Measurements from ENCODE around the gene NPAS3.
A peak's percentile ranks its signal among the peaks of the same experiment; 100 is the strongest.

The NPAS3 gene

DNA sequence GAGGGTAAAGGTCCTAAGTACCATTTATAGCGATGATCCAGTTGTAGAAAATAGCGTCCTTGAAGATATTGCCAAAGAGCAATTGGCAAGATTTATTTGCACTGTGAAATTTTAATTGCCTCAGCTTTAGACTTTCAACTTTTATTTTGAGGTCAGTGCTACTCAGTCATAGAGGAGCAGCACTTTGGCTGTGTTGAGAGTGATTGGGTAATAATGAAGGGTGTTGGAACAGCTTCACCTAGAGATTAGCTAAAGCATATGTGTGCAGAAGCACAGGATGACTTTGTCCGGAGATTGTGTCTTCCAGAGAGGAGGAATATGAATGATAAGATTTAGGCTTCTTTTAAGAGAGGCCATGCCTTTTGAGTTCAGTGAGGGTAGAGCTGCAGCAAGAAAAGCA lies 164.8 kb downstream of the NPAS3 start (continued):
- TF ChIP-seq, protein P1, sequence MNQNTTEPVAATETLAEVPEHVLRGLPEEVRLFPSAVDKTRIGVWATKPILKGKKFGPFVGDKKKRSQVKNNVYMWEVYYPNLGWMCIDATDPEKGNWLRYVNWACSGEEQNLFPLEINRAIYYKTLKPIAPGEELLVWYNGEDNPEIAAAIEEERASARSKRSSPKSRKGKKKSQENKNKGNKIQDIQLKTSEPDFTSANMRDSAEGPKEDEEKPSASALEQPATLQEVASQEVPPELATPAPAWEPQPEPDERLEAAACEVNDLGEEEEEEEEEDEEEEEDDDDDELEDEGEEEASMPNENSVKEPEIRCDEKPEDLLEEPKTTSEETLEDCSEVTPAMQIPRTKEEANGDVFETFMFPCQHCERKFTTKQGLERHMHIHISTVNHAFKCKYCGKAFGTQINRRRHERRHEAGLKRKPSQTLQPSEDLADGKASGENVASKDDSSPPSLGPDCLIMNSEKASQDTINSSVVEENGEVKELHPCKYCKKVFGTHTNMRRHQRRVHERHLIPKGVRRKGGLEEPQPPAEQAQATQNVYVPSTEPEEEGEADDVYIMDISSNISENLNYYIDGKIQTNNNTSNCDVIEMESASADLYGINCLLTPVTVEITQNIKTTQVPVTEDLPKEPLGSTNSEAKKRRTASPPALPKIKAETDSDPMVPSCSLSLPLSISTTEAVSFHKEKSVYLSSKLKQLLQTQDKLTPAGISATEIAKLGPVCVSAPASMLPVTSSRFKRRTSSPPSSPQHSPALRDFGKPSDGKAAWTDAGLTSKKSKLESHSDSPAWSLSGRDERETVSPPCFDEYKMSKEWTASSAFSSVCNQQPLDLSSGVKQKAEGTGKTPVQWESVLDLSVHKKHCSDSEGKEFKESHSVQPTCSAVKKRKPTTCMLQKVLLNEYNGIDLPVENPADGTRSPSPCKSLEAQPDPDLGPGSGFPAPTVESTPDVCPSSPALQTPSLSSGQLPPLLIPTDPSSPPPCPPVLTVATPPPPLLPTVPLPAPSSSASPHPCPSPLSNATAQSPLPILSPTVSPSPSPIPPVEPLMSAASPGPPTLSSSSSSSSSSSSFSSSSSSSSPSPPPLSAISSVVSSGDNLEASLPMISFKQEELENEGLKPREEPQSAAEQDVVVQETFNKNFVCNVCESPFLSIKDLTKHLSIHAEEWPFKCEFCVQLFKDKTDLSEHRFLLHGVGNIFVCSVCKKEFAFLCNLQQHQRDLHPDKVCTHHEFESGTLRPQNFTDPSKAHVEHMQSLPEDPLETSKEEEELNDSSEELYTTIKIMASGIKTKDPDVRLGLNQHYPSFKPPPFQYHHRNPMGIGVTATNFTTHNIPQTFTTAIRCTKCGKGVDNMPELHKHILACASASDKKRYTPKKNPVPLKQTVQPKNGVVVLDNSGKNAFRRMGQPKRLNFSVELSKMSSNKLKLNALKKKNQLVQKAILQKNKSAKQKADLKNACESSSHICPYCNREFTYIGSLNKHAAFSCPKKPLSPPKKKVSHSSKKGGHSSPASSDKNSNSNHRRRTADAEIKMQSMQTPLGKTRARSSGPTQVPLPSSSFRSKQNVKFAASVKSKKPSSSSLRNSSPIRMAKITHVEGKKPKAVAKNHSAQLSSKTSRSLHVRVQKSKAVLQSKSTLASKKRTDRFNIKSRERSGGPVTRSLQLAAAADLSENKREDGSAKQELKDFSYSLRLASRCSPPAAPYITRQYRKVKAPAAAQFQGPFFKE (tag by site-specific recombination; IDR thresholded peaks at IDR 0.05; ENCODE audit: borderline replicate concordance) = no peak
- TF ChIP-seq ZNF19 (tag by site-specific recombination; IDR thresholded peaks at IDR 0.05; ENCODE audit: low read depth) (no peak), ZNF654 (tag by site-specific recombination; IDR thresholded peaks at IDR 0.05; ENCODE audit: low read depth) (no peak)

DNA sequence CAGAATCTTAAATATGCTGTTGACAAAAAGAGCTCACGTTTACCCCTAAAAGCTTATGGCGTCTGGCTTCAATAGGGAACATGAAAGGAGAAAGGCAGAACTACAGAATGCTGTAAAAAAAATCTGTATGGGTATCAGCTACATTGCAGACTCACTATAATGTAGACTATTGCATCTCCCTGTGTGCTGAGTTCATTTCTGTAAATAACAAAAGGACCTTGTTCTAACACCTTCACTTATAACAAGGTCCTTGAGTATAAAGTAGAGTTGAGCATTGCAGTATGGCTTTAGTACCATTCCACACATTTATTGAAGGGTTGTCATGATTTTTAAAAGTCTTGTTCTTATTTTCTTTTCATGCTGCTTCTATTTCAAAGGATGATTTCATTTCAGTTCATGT lies 165.3 kb downstream of the NPAS3 start:
- no peaks in the 10 kb centered on the region for H3K36me3 ChIP-seq (ENCODE audit: control insufficient read depth in 2 of 2, insufficient read depth in 1 of 2, low read length in 2 of 2)
- H3K4me1 ChIP-seq (ENCODE audit: control insufficient read depth, insufficient read depth, low read length) = no peaks in the 10 kb centered on the region
- ChIA-PET CTCF (no interaction called here), POLR2A (no interaction called here)
- TF ChIP-seq ZNF132 (tag by site-specific recombination; IDR thresholded peaks at IDR 0.05; ENCODE audit: borderline replicate concordance) = no peak
- TF ChIP-seq, protein P2, sequence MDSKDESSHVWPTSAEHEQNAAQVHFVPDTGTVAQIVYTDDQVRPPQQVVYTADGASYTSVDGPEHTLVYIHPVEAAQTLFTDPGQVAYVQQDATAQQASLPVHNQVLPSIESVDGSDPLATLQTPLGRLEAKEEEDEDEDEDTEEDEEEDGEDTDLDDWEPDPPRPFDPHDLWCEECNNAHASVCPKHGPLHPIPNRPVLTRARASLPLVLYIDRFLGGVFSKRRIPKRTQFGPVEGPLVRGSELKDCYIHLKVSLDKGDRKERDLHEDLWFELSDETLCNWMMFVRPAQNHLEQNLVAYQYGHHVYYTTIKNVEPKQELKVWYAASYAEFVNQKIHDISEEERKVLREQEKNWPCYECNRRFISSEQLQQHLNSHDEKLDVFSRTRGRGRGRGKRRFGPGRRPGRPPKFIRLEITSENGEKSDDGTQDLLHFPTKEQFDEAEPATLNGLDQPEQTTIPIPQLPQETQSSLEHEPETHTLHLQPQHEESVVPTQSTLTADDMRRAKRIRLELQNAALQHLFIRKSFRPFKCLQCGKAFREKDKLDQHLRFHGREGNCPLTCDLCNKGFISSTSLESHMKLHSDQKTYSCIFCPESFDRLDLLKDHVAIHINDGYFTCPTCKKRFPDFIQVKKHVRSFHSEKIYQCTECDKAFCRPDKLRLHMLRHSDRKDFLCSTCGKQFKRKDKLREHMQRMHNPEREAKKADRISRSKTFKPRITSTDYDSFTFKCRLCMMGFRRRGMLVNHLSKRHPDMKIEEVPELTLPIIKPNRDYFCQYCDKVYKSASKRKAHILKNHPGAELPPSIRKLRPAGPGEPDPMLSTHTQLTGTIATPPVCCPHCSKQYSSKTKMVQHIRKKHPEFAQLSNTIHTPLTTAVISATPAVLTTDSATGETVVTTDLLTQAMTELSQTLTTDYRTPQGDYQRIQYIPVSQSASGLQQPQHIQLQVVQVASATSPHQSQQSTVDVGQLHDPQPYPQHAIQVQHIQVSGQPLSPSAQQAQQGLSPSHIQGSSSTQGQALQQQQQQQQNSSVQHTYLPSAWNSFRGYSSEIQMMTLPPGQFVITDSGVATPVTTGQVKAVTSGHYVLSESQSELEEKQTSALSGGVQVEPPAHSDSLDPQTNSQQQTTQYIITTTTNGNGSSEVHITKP (tag by site-specific recombination; IDR thresholded peaks at IDR 0.05) = peak; percentile 52; the same call in 1 of the 2 replicates
- TF ChIP-seq, protein P3, sequence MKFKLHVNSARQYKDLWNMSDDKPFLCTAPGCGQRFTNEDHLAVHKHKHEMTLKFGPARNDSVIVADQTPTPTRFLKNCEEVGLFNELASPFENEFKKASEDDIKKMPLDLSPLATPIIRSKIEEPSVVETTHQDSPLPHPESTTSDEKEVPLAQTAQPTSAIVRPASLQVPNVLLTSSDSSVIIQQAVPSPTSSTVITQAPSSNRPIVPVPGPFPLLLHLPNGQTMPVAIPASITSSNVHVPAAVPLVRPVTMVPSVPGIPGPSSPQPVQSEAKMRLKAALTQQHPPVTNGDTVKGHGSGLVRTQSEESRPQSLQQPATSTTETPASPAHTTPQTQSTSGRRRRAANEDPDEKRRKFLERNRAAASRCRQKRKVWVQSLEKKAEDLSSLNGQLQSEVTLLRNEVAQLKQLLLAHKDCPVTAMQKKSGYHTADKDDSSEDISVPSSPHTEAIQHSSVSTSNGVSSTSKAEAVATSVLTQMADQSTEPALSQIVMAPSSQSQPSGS (tag by site-specific recombination; IDR thresholded peaks at IDR 0.05; ENCODE audit: low read depth) = no peak
- H3K27ac ChIP-seq (ENCODE audit: extremely low read depth, low read depth, low read length) = no peak overlapping the region
- no peak overlapping the region for H3K4me3 ChIP-seq (ENCODE audit: low read depth, low read length)
- no peaks in the 10 kb centered on the region for H3K9me3 ChIP-seq (ENCODE audit: control insufficient read depth, insufficient read depth, low read depth, low read length)

DNA sequence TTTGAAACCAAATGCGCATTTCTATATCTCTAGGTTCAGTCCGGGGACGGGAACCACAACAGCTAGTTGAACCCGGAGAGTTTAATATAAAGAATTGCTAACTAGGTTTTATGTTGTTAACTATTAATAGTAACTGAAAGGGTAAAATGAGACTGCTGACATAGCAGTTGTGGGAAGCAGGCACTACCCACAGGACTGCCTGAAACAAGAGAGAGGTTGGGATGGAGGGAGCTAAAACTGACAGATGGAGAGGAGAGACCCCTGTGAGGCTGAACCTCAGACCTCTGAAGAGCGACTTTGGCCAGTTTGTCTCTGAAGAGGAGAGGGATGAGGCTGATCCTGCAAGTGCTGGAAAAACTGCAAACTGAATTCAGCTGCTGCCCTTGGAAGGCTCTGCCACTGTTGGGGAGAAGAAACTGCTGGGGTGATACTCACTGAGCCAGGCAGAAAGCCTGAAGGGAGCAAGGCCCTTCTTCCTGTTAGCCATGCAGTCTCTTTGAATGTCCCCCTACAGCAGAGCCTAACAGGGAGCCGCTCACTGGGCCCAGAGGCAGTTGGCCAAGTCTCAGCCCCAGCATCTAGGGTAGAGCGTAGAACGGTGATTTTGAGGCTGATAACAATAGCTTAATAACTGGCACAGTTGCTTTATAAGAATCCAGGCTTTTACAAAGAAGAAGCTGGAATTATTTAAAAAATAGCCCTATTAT lies 172.2 kb downstream of the NPAS3 start:
- CTCF ChIA-PET = no interaction called here

More for the DNA sequence above, 172.2 kb downstream of the NPAS3 start:
- H3K4me3 ChIP-seq (ENCODE audit: low read depth, low read length) = no peak overlapping the region
- TF ChIP-seq ZNF416 (tag by site-specific recombination; IDR thresholded peaks at IDR 0.05) = no peak
- TF ChIP-seq ZFHX2 (tag by site-specific recombination; conservative IDR thresholded peaks at IDR 0.05) = no peak
- no peak for TF ChIP-seq ZNF776 (tag by site-specific recombination; IDR thresholded peaks at IDR 0.05; ENCODE audit: borderline replicate concordance)
- TF ChIP-seq, protein P4, sequence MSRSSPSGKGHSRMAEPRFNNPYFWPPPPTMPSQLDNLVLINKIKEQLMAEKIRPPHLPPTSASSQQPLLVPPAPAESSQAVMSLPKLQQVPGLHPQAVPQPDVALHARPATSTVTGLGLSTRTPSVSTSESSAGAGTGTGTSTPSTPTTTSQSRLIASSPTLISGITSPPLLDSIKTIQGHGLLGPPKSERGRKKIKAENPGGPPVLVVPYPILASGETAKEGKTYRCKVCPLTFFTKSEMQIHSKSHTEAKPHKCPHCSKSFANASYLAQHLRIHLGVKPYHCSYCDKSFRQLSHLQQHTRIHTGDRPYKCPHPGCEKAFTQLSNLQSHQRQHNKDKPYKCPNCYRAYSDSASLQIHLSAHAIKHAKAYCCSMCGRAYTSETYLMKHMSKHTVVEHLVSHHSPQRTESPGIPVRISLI (tag by site-specific recombination; IDR thresholded peaks at IDR 0.05) = no peak
- no peaks in the 10 kb centered on the region for H3K36me3 ChIP-seq (ENCODE audit: control insufficient read depth in 2 of 2, insufficient read depth in 1 of 2, low read length in 2 of 2)
- no peaks in the 10 kb centered on the region for H3K9me3 ChIP-seq (ENCODE audit: control insufficient read depth, insufficient read depth, low read depth, low read length)
- POLR2A ChIA-PET = no interaction called here
- no peaks in the 10 kb centered on the region for H3K4me1 ChIP-seq (ENCODE audit: control insufficient read depth, insufficient read depth, low read length)
- no peak overlapping the region for H3K27ac ChIP-seq (ENCODE audit: extremely low read depth, low read depth, low read length)
